ENCODE data around the gene PCNX2. TPM values are rescaled to one million over a fixed set of nuclear protein-coding genes. Genes with fewer than 3 reads are reported as not detected.
"Not testable (repeated sequence)": the region's sequence is repeated elsewhere in the genome, so short reads cannot be mapped to it uniquely, and the experiment has no call there.

Gene PCNX2
- total RNA-seq, 1 donor from 2014 or later: 9.3 TPM

DNA sequence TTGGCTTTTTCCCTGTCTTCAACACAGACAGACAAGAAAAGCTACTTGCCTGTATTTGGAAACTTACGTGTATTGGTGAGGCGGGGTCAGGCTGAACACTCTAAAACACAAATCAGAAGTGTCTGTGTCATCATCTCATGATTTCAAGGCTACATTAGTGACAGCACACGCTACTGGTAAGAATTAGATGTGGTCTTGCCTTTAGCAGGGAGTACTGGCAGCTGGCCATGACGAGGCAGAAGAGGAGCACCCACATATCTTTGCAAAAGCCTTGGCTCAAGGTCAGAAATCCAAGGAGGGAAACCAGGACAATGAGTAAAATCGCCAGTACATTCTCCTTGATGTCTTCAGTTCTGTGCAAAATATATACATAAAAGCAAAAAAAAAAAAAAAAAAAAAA lies 77.7 kb downstream of the PCNX2 start:
- no peak for DNase-seq

DNA sequence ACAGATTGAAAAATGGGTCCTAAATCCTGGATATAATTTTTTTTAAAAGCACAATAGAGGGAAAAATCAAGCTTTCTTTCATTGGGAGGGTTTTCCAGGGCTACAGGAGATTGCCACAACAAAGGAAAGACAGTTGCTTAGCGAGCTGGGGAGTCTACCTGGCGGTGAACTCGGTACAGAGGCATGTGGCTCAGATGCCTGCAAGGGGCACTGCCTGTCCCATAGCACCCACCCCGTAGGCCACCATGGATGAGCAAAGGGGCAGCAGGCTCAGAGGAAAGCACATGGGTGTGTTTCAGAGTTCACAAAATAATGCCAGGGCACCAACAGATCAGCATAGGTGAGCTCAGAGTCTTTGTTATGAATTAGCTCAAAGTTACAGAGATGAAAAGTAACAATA lies 79.5 kb downstream of the PCNX2 start:
- no peak for DNase-seq

DNA sequence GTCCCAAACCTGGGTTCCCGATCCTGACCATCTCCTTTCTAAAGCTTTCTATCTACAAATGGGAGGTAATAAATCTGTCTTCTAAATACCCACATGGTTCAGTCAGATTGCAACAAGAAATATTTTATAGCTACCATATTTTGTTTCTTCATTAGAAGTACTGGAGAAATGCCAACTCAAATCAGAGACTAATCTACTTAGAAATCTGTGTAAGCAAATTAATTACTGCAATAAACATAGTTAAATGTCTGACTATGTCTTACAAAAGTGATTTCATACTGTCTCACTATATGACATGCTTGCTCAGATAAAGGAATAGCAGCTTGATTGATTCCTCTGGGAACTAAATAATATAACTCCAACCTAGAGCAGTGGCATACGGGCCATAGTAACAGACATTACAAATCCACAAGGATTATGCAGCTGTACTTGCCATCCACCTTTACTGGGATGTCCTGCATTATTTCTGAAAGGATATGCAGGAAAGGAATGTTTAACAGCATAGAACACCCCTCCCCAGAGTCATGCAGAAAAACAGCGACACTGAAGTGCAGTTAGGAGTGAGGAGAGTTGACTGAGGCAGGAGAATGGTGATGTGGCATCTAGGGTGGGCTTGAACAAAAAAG lies 80.3 kb downstream of the PCNX2 start:
- DNase-seq: no peak

DNA sequence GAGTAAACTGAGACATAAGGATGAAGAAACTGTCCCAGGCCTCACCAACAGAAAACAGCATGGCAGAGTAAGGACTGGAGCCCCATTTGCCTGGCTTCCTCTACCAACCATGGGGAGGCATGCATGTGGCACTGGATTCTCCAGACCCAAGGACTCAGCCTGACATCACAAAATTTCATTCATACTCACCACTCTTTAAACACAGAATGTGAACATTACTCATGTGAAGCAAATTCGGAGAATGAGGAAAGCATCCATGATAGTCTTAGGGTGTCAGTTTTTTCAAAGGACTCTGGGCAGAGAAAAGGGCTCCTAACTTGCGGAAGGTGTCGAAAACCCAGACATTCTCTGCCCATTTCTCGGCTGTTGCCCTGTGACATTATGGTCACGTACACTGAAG lies 83.9 kb downstream of the PCNX2 start:
- DNase-seq: no peak

DNA sequence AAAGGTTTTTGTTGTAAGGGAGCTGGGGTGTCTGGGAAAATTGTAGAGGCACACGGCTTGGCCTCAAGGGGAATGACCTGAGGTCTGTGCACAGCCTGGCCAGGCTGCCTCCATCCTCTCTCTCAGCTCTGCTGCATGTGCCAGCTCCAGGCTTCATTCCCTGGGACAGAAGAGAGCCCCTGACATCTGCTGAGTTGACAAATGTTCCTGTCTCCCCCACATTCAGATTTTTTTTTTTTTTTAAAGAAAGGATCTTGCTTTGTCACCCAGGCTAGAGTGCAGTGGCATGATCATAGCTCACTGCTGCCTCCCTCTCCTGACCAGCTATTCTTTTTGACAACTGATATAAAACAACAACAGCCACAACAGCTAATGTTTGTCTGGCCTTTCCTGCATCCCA lies 84.4 kb downstream of the PCNX2 start:
- no peak for DNase-seq

DNA sequence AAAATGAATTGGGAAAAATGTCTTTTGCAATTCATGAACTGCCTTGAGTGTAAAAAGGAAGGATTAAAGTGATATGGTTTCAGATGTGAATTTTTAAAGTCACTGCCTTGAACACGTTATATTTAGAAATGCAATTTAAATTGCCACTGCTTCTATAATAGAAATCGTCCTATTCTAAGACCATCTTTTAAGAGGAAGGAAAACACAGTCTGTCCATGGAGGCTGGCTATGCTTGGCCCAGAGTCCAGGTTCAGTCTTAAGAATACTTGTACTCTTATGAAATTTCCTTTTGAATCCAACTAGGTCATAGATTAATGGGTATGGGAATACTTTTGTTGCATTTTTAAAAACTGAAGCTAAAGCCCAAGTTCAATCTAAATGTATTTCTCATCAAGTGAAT lies 86.0 kb downstream of the PCNX2 start:
- no peak for DNase-seq

DNA sequence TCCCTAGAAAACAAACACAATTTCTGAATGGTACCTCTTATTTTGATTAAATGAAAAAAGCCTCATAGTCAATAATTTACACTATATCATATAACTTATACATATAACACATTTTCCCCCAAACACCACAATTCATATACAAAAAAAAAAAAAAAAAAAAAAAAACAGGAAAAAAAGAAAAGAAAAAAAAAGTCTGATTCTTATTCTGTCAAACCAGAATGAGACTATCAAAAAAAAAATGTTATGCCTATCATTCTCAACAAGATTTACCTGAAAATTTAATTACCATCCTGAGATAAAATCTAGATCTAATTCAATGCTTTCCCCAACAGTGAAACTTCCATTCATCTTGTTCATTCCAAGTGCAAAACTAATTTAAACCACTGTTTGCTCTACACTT lies 86.8 kb downstream of the PCNX2 start:
- no peak for DNase-seq

DNA sequence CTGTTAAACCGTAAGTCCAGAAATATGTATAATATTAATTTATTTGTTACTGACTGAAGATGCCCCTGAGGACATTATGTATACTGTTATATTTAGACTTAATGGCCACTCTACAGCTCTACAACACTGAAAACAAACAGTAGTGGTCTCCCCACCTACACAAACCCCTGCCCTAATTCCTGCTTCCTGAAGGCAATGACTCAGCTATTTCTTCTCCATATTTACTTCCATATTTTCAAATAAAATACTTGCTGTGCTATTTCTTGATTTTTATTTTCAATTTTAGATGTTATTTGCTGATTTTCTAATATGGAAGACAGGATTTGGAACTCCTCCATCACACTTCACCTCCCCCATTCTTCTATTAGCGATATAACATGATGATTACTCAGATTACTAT lies 97.6 kb downstream of the PCNX2 start:
- DNase-seq: no peak

DNA sequence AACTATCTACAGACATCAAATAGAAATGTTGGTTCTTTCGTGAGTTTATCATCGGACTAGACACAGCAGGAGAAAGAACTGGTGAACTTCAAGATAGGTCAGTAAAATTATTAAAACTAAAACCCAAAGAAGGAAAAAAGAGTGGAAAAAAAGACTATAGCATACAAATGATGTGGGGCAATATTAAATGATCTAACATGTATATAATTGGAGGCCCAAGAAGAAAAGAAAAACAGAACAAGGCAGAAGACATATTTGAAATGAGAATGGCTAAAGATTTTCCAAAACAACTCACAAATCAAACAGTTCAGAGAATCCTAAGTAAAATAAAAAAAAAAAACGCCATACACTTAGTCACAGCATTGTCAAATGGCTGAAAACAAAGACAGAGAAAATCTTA lies 101.8 kb downstream of the PCNX2 start:
- DNase-seq: no peak

DNA sequence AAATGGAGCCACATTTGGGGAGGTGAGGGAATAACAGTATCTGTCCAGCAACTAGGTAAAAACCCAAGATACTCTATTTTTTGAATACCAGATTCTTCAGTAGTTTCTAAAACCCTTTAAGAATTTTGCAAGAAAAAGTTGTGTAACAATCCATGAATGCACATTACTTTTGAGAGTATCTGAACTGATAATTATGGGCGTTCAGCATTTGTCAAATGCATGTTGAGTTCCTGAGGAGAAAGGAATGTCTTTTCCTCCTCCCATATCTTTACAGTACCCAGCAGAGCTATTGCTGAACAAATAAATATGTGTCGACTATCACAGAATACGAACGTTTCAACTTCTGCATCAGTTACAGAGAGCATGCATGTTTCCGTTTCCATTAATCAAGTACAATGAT lies 104.5 kb downstream of the PCNX2 start:
- no peak for DNase-seq

DNA sequence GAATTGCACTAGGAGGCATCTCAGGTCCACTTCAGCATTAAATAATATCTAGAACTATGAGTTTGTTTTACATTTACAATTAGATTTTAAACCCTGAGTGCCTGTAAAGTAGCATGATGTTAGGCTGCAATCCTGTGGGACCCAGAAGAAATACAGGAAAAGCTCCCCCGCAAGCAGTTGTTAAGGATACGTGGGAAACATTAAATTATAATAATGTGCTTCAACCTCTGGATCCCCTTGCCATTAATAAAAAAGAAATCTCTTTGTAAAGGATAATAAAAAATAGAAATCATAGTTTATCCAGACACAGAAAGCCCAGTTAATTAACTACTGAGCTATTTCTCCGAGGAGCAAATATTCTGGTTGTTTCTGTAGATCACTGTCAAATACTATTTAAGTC lies 106.0 kb downstream of the PCNX2 start:
- DNase-seq: no peak

DNA sequence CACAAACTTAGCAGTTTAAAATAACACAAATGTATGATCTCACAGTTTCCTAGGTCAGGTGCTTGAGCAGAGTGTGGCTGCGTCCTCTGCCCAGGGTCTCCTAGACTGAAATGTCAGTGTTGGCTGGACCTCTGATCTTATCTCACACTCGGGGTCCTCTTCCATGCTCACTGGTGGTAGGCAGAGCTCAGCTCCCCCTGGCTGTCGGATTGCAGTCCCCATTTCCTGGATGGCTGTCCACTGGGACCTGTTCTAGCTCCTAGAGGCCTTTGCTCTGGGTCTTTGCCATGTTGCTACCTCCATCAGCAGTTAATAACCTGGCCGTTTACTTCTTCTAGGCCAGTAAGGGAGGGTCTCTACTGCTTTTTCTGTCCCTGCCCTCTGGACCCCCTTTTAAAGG lies 107.5 kb downstream of the PCNX2 start:
- DNase-seq: no peak

DNA sequence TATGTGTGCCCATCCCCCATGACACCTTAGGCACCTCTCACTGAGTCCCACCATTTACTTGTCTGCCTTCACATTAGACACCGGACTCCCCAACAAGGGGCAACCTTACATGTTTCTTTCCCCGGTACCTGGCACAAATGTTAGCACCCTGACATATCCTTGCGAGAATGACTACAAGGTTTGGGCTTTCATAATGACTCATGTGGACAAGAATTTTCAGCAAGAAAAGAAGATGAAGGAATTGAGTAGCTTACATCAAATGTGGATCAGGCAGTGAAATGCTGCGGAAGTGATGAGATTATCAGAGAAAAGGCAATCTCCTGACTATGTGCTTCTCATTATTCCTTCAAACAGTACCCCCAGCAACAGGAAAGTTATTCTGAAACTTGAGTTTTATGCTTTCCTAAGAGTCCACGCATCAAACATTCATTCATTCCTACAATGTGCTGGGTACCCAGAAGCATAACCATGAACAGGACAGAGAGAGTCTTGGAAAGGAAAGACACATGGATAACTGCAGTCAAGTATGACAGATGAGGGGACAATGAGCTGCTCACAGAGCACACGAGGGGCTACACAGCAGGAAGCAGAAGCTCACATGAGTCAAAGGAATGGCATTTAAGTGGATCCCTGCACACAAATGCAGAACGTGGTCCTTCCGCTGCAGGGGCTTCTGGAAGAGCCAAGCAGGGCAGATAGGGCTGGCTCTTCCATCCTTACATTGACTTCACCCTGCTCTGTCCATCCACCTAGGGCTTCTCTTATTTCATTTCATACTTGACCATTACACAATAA lies 112.1 kb downstream of the PCNX2 start:
- DNase-seq: no peak

DNA sequence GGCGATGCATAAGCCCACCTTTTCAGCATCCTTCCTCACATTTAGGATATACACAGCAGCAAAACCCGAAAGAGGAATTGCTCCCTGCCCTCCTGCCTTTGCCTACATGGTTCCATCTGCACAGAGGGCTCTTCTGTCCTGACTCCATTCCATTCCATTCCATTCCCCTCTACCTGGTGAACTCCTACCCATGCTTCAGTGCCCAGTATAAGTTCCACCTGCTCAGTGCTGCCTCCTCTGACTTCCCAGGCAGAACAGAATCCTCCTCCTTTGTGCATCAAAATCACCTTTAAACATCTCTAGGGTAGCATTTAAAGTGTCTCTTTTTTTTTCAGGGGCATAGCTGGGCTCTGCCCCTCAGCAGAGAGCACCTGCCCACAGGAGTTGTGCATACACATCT lies 112.9 kb downstream of the PCNX2 start:
- no peak for DNase-seq

DNA sequence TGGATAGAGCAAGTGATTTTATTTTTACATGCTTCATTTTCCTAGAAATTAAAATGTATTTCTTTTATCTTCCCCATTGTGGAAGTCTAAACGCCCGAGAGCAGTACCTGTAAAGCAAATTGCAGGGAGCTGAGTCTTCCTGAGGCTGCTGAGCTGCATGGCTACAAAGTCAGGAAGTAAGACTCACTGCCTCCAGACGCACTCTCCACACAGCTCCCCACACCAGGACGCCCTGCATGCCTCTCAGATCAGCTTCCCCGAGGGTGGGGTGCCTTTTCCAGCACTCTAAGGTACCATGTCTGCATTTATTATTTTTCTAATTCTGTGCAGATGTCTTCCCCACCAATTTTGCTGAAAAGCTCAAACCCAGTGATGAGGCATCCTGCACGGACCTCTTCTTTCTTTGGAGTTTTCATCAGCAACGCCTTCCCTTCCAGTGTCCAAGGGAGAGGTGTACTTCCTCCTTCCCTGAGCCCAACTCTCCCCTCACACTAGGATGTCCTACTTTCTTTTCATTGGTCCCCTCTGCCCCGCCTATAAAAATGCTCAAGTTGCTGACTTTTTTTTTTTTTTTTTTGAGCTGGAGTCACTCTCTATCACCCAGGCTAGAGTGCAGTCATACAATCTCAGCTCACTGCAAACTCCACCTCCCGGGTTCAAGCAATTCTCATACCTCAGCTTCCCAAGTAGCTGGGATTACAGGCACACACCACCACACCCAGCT lies 114.7 kb downstream of the PCNX2 start:
- no peak for DNase-seq

DNA sequence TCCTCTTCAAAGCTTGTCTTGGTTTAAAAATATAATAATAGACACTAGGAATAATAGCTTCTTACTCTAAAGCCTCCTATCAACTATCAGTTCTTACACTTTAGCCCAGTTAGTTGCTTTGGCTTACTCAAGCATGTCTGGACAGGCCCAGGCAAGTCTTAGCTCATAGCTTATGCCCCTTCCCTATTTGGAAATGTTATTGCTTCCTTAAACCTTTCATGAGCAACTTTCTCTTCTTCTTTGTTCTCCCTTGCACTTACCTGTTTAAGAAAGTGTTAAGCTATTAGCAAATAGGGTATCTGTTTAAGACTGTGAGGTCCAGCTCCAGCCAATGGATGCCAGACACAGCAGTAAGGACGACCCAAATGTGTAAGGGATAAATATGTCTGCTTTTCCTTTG lies 115.9 kb downstream of the PCNX2 start:
- not testable (repeated sequence) for DNase-seq

DNA sequence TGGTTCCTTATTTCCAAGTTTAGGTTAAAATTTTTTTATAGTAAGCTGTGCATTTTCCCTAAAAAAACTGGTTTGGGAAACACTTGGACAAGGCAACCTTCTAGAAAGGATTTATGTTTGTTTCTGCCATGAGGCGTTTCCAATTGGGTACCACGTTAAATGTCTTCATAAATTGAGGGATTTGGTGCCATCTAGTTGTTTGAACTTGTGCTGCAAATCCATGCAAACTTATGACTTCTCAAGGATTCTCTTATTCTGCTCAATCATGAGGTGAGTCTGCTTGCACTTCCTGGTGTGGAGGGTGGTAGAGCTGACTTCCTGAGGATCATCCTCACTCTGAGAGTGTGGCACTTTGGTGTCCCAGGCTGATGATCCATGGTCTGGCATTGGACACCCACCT lies 123.3 kb downstream of the PCNX2 start:
- no peak for DNase-seq

DNA sequence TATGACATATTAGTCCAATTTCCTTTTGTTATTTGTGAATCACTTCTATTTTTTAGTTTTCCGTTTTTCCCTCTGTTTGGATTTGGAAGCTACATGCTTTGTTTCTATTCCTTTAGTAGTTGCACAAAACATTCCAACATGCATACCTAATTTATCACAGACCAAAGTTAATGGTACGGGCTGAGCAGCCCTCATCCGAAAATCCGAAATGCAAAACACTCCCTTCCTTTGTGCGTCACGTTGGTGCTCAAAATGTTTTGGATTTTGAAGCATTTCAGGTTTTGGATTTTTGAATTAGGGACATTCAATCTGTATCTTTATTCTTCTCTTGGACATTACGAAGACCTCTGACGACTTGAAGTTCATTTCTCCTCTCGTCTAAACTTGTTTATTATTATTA lies 124.8 kb downstream of the PCNX2 start:
- DNase-seq: no peak

DNA sequence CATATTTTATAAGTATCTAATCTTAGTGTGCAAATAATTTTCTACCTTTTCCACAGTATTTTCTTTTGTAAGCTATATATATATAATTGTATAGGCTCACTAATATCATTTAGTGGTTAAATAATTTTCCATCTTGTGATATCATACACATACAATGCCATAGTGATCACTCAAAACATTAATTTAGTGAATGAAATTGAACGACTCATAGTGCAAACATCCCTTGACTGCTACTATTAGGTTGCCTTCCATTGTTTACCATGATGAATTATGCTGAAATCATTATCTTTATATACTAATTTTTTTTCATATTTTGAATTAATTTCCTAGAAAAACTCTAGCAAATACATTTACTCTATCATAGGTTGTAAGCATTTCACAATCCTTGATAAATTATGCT lies 127.1 kb downstream of the PCNX2 start:
- no peak for DNase-seq

DNA sequence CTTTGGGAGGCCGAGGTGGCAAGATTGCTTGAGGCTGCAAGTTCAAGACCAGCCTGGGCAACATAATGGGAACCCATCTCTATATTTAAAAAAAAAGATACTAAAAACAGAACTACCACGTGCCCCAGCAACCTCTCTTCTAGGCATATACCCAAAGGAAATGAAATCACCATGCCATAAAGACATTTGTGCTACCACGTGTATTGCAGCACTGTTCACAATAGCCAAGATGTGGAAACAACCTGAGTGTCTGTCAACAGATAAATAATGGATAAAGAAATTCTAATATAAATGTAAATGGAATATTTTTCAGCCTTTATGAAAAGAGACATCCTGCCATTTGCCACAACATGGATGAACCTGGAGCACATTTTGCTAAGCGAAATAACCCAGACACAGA lies 128.6 kb downstream of the PCNX2 start:
- no peak for DNase-seq

DNA sequence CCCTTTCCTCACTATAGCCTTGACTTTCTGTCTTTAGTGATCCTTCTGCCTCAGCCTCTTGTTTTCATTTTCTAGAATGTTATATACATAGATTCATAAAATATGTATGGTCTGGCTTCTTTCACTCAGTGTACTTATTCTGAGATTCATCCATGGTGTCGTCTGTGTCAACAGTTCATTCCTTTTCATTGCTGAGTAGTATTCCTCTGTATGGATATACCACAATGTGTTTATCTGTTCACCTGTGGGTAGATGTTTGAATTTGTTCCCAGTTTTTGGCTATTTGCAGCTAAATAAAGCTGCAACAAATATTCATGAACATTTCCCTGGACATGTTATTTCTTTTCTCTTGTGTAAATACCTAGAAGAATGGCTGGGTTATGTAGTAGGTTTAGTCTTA lies 131.8 kb downstream of the PCNX2 start:
- DNase-seq: no peak

DNA sequence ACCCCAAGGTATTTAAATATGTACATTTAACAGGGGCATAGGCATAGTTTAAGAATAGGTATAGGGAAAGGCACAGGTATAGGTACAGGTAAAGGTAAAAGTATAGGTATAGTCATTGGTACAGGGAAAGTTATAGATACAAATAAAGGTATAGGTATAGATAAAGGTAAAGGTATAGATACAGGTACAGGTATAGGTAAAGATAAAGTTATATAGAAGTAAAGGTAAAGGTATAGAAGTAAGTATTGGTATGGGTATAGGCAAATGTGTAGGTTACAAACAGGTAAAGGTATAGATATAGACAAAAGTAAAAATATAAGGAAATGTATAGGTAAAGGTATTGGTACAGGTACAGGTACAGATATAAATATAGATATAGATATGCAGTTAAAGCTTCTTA lies 137.2 kb downstream of the PCNX2 start:
- DNase-seq: no peak

DNA sequence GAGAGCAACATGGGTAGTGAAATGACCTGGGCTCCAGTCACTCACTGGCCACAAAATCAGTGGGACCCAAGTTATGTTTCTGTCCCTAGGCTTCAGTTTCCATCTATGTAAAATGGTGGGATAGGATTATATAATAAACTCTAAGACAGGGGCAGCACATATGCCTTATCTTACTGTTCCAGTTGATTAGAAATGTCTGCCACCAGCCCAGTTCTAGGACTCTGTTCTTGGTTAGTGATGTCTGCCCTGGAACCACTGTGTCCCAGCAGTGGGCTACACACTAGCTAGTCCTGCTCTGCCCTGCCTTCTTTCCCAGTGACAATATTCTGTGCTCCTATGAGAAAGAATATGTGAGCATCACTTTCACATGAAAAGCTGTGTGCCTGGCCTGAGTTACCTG lies 138.3 kb downstream of the PCNX2 start:
- no peak for DNase-seq

DNA sequence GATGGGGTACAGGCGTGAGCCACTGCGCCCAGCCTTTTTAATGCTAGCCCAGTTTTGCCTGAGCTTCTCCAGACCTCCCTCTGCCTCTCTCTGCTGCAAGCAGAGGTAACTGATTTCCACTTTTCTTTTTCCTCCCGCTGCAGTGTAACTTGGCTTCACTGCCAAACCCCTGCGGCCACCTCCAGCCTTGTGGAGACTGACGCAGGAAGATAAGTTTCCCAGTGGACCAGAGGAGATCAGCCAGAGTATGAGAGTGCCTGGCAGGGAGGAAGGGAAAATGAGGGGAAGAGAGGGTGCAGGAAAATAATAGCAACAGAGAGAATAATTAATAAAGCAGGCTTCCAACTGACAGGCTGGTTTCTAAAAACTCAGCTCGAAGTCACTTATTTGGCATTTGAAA lies 143.7 kb downstream of the PCNX2 start:
- DNase-seq: no peak
